NCI-H748 (cell line): ENCODE results near the gene PKLR.
"Not testable (repeated sequence)": the region's sequence is repeated elsewhere in the genome, so short reads cannot be mapped to it uniquely, and the experiment has no call there.

Experiments
- DNase-seq: peaks from one replicate; lab custom pipeline; 2025; ENCODE audit not compliant: unreplicated experiment; lab: John Stamatoyannopoulos, UW

PKLR gene

DNA sequence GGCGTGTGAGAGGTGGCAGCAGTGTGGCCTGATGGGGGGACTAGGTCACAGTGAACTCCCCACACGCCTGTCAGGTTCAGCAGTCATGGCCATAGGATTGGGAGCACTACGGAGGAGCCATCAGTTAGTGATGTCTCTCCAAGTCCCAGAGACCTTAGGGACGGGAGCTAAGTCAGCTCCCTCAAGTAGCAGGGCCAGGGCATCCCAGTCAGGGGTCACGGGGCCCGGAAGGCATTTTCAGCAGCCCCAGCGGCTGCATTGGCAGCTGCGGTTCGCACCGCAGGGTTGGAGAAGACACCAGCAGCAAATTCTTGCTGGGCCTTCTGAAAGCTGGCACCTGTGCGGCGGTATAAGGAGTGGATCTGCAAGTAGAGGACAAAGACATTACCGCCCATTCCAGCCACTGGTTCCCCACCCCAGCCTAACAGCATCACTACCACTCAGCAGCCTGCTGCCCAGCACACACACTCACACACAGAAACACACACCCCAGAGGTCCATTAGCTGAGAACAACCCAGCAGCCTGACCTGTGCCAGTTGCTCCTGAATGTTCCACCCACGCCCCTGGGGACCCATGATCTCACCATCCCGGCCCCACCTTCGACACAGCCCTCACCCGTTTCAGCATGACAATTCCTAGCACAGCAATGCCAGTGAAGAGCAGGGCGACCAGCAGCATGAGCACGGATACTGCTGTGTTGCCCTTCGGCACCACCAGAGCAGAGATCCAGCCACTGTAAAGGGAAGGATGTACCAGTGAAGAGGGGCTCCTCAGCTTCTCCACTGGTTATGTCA, 45.0 kb downstream of the PKLR start:
- no peak for DNase-seq

DNA sequence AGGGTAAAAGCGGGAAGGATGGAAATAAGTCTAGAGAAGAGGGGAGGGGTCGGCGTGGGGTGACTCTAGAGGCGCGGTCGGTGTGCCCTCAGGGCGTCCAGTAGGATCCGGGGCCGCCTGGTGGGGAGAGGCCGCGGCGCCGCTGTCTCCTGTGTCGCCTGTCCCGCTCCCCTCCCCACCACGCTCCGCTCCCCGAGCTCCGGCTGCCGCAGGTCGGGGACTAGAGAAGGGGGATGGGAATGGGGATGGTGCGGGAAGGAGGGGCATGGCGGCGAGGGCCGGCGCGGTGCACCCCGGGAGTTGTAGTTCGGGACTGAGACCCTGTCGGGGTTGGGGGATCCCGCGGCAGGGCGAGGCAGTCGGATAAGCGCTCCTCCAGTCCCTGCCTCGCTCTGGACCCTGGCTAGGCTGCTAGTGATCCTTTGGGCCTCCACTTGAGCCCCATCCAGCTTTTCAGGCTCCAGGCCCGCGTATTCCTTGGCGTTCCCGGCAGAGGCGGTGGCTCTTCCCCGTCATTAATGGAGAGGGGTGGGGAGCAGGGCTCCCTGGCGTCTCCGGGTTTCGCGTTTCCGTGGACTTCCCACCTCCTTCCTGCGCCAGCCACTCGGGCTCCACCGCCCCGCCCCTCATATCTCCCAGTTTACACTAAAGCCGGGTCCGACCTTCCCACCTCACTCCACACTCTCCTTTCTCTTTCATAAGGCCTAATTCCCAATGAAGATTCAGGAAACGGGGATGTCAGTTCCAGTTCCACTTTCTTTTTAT, 45.8 kb downstream of the PKLR start, which contains the start of gene ENTREP3:
Gene ENTREP3 (minus strand): TSS at position 241 of the 765 bp plus-strand sequence. CDS start 606 bp downstream, outside the sequence.
- peak; percentile 90 for DNase-seq

DNA sequence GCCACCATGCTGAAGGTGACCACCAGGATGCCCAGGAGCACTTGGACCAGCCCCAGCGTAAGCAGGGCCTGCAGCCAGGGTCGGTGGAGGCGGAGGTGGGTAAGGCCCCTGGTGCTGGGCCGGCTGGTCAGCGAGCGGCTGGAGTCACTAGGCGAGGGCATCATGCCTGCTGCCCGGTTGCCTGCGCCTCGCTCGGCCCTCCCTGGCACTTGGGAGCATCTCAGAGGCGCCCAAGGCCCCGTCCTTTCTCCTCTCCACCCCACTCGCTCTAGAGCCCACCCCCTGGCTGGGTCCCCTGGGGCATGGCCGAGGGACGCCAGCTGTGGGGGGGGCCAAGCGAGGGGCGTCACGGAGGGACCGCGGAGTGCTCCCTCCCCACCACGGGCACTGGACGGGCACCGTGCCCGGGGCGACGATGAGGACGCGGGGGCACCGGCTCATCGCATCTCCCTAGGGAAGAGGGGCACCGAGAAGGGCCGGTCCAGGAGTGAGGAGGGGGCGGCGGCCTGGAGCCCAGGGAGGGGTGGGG, 46.5 kb downstream of the PKLR start:
- DNase-seq = peak; percentile 45

DNA sequence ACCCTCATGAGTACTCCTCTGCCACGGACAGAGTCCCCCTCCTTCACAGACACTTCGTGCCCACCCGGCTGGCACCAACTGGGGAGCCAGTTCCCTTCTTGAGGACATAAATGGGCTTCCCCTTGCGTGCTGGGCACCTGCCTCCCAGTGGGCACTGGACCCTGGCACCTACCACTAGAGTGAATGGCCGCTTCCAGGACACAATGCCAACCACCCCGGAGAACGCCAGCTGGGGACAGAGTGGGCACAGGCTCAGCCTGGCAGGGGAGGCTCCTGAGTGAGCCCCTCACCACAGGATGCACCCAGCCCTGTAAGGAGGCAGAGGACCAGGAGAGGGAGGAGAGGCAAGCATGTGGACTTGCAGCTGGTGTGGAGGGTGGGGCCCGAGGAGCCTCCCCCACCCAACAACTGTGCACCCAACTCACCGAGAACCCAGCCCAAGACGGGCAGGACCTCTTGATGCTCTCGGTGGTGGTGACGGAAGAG, 47.0 kb downstream of the PKLR start:
- DNase-seq = no peak

DNA sequence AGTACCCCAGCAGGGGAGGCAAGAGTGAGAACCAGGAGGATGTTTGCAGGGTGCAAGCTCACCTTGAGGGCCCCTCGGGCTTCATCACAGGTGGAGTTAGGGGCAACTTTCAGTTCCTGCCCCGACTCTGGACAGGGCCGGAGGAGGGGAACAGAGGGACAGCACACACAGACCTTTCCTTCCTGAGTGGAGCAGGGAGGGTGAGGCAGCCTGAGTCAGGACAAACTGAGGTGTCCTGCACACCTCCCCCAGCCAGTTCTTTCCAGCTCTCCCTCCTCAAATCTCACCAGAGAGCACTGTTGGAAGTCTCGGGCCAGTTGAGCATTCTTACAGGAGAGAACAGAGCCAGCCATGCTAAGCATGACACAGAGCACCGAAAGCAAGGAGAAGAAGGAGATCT, 47.4 kb downstream of the PKLR start:
- DNase-seq = no peak

DNA sequence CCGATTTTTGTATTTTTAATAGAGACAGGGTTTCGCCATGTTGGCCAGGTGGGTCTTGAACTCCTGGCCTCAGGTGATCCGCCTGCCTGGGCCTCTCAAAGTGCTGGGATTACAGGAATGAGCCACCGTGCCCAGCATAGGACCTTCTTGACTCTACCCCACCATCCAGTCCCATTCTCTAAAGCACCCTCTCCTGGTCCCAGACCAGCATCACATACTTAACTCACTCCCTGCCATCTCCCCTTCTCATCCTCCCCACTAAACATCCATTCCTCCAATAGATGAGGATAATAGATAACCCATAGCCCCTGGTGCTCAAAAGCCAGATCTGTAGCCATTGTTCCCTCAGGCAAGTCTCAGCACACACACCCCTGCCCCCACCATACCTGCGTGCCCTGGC, 48.0 kb downstream of the PKLR start:
- DNase-seq = no peak

DNA sequence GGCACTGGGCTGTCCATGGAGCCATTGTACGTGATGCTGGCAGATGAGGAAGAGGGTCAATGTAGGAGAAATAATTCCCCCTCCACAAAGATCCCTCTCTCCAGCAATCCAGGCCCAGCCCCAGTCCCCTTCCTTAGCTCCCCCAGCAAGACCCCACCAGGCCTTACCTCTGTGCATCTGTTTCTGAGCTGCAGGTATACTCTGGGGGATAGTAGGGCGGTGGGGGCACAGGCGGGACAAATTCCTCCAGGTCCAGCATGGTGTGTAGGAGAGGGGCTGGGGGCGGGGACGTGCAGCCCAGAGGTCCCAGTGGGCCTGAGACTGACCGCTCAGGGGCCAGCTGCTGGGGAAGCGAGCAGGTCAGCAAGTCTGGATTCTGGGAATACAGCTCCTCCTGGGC, 49.7 kb downstream of the PKLR start:
- DNase-seq = no peak

DNA sequence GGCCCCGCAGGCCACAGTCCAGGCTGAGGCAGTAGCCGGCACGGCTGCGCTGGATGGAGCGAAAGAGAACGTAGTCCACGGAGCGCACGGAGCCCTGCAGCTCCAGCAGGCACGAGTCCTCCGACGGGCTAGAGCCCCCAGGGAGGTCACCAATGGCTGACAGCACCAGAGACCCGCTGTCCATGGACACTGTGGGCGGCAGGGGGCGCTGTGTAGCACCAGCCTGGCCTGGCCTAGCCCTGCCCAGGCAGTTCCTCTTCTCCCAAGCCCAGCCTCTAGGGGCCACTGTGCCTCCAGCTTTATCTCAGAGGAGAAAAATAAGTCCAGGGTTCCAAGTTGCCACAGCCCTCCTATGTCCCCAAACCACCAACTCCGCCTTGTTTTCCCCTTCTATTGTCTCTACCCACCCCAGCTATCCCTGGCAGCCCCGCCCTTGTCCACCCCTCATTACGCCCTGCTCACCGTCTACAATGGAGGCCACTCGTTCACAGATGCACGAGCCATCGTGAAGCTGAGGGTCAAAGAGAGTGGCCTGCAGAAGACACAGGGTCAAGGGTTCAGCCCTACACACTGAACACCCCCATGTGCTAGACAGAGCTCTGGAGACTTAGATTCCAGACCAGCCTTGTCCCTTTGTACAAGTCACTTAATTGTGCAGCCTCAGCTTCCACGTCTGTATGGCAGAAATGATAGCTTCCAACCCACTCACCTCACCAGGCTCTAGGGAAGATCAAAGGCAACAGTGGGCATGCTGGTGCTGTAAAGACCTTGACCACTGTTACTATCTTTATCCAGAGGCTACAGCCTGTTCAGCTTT, 50.4 kb downstream of the PKLR start:
- DNase-seq = peak; percentile 93

DNA sequence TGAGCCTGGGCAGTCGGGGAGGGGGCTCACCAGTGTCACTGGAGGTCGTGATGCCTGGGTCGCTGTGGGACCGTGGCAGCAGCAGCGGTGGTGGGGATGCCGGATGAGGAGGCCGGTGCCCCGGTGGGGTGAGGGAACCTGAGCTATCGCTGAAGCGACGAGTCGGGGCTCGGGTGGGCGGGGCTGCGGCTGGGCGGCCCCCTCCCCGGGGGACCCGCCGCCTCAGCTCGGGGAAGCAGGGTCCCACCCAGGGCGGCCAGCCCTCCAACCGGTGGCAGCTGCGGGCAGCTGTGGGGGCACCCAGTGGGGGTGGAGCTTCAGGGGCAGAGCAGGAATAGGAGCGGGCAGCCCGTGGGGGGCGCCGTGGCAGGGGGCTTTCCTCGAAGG, 51.0 kb downstream of the PKLR start:
- DNase-seq = no peak

DNA sequence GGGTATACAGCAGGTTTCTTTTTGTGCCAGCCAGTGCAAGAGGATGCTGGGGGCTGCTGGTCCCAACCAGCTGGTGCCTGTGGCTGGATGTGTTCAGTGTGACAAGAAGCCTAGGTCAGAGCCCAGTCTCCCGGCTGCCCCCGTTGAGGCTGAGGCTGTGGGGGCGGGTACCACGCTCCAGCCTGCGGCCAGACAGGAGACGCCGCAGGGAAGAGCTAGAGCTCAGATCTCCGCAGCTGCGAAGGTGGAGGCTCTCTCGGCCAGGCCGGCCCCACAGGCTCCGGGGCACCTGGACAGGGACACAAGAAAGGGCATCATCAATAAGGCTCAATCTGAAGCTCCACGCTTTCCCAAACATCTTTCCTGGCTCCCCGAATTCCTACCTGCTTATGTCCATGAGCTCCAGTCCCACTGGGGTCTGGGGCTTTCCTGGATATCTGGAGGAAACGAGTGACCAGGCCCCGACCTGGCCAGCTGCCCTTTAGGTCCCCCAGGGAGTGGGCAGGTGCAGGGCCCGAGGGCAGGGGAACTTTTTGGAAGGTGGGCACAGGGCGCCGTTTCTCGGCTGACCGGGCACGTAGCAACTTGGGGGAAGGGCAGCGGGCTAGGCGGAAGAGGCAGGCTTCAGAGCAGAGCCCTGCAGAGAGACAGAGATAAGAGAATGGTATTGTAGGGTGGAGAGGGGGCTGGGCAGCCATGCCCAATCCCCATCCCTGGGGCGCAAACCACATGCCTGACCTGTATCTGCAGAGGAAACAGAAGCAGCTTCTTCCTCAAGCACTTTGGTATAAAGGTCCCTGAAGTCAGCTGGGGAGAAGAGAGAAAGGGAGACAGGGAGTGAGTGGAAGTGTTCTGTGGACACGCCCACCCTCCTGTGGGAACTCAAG, 53.3 kb downstream of the PKLR start:
- no peak for DNase-seq

DNA sequence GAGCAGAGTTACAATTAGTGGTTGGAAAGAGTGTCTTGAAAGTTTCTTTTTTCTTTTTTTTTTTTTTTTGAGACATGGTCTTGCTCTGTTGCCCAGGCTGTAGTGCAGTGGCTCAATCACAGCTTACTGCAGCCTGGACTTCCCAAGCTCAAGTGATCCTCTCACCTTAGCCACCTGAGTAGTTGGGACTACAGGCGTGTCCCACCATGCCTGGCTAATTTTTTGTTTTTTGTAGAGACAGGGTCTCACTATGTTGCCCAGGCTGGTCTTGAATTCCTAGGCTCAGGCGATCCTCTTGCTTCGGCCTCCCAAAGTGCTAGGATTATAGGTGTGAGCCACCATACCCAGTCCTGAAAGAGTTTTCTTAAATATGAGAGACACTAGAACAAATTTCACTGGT, 54.4 kb downstream of the PKLR start:
- DNase-seq = not testable (repeated sequence)

DNA sequence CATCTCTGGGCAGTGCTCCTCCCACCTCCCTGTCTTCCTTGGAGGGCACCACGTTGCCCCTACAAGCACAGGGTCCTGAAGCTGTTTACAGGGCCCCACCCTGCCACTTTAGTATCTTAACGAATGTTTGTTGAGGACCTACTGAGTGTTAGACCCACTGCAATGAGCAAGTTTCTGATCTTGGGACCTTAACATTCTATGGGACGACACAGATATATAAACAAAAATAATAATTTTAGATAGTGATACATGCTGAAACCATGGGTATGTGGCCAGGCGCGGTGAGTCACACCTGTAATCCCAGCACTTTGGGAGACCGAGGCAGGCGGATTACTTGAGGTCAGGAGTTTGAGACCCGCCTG, 56.1 kb downstream of the PKLR start:
- no peak for DNase-seq

DNA sequence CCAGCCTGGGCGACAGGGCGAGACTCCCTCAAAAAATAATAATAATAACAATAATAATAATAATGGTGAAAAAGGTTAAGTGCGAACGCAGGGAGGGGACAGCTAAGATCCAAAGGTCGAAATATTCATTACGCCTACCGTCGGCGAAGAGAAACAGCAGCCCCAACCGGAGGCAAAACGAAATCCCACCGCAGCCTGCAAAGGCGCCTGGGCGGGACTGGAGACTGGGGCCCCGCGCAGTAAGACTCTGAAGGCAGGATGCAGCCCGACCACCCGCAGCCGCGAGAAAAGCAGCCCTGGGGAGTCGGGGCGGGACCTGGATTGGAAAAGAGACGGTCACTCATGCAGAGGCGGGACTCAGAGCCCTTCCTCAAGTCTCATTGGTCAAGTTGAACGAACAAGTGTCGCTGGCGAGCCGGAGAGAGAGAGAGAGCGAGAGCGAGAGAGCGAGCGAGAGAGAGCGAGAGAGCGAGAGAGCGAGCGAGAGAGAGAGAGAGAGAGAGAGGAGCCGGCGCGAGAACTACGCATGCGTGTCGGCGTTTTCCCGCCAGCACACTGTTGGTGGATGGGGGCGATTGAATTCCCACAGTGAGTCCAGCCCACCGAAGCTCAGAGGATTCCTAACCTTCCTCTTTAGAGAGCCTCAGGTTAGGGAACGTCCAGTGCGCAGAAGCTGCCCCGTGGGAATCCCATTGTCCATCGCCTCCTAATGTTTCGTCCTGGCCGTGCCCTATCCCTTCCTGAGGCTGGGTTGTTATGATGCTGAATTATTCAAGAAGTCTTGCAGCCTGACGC, 56.7 kb downstream of the PKLR start:
- peak; percentile 100 for DNase-seq

DNA sequence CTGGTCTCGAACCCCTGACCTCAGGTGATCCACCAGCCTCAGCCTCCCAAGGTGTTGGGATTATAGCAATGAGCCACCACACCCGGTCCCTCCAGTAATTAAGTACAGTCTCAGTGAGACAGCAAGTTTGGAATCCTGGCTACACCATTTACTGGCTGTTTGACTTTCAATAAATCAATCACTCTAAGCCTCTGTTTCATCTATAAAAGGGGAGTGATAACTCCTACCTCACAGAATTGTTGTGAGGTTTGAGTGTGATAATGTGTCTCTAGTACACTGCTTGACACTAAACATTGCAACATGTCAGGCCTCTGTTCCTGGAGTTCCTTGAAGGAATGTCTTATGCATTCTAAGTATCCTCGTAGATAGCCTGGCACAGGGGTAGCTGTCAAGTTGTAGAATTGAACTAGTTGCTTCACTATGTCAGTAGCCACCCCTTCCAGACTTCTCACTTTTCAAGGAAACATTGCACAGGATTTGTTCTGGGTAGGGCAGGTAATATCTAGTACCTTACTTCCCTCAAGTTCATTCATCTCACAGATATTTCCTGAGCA, 58.4 kb downstream of the PKLR start:
- DNase-seq = no peak

DNA sequence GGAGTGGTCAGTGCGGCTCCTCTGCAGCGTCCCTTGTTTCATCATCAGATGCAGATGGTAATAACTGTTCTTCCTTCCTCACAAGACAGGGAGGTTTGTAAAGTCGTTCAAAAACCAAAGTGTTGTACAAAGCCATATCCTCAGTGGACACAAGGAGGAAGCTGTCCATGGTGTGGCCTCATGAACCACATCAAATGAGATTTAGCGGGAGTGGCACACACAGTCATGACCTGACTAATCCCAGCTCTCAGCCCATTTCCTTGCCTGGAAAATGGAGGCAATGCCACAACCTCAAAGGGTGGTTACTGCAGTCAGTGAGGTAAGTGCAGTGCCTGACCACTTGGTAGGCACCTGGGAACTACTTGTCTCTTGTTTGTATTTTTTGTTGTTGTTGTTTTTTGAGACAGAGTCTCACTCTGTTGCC, 59.4 kb downstream of the PKLR start:
- no peak for DNase-seq

DNA sequence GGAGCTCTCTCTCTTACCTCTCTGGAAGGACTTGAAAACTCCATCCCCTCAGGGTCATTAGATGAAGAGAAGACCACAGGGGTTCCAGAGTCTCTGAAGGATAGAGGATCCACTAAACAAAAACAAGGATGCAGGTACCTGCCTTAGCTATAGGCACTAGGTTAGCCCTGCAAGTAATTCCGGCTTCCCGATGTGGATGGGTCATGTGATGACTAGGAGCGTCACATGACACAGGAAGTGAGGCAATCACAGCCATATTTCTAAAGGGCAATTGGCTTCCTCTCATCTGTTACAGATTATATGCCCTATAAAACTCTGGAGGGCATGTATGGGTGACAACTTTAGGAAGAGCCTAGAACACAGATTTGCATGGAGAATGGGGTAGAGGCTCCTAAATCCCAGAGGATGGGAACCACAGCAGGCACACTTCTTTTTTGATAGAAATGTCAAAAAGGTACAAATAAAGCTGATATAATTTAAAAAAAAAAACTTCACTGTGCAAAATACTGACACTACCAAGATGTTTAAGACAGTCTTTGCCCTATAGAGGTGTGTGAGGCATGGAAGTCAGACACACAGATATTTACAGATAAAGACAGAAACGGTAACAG, 60.1 kb downstream of the PKLR start:
- DNase-seq = peak; percentile 85
